Fibroblast of skin of scalp (primary cell): ENCODE results near the gene CRACR2B.
A peak's percentile ranks its signal among the peaks of the same experiment; 100 is the strongest.

Experiments used
- DNase-seq: peaks from one replicate; pipeline ENCODE4 v3.0.0-alpha.2; 2013

The CRACR2B gene

GRCh38 chr11:827146-827896 lies 398 bp upstream of the CRACR2B start:
- DNase-seq: no peak

DNA sequence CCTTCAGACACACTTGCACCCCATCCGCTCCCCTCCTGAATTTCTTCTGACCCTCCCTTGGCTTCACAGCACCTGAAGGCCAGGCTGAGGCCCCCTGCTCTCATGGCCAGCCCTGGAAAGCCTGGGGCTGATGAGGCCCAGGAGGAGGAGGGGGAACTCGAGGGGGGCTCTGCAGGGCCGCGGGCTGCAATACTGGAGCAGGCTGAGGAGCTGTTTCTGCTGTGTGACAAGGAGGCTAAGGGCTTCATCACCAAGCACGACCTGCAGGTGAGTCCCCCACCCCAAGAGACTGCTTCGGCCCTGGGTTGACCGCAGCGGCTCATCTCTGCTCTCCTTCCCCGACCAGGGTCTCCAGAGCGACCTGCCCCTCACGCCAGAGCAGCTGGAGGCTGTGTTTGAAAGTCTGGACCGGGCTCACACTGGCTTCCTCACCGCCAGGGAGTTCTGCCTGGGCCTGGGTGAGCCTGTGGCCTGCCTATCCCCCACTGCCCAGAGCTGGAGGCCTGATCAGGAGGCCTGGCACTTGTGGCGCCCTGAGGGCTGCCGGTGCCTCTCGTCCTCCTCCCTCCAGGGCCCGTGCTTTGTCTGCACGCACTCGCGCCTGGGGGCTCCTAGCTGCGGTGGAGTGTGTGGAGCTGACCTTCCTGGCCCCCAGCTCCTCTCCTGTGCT lies 922 bp downstream of the CRACR2B start:
- no peak for DNase-seq

GRCh38 chr11:829176-829846 lies 1.6 kb downstream of the CRACR2B start:
- peak; percentile 29 for DNase-seq

- DNase-seq: no peak
Observed at GRCh38 chr11:829847-830294, 2.2 kb downstream of the CRACR2B start.

DNA sequence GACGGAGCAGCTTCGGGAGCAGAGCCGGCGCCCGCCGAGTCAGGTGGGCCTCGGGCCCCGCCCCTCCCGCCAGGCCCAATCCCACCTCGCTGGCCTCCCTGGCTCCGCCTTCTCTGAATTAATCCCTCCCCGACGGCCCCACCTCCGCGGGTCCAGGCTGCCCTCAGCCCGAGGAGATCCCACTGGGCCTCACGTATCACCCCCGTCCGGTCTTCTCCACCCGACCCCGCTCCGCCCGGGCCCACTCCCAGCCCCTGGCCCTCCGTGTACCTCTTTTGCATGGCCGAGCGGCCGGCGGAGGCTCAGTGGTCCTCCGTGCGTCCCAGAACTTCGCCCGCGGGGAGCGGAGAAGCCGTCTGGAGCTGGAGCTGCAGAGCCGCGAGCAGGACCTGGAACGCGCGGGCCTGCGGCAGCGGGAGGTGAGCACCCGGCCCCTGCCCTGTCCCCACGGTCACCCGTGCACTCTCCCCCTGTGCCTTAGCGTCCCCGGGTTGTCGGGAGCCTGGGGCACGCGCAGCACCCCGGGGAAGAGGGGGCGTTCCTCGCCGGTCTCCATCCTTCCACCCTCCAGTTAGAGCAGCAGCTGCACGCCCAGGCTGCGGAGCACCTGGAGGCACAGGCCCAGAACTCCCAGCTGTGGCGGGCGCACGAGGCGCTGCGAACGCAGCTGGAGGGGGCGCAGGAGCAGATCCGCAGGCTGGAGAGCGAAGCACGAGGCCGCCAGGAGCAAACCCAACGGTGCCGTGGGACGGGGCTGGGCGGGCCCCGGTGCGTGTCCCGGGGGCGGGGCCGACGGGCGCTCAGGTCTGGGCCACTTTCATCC lies 2.8 kb downstream of the CRACR2B start:
- DNase-seq: peak; percentile 53

DNA sequence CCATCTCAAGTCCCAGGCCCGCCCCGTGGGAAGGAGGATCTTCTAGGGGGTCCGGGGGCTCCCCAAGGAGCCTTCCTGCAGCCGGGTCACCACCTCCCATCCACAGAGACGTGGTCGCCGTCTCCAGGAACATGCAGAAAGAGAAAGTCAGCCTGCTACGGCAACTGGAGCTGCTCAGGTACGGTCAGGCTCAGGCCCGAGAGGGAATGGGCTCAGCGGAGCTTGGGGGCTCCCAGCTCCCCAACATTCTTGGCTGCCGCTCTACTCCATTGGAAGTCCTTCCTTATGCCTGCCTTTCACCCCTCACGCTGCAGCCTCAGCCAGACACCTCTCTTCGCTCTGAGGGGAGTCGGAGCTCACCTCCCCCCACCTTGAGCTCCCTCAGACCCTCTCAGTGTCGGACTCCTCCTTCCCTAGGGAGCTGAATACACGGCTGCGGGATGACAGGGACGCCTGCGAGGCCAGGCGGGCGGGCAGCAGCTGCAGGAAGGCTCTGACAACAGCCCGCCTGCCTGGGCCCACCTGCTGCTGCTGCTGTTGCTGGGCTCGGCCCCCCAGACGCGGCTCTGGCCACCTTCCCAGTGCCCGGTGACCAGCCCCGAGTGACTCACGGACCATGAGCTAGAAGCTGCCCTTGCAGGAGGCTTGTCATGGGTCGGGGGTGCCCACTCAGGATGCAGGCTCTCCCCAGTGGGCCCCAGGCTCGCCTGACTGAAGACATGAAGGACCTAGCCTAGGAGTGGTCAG lies 3.6 kb downstream of the CRACR2B start:
- peak; percentile 53 for DNase-seq

GRCh38 chr11:831961-832528 lies 4.3 kb downstream of the CRACR2B start:
- no peak for DNase-seq

DNA sequence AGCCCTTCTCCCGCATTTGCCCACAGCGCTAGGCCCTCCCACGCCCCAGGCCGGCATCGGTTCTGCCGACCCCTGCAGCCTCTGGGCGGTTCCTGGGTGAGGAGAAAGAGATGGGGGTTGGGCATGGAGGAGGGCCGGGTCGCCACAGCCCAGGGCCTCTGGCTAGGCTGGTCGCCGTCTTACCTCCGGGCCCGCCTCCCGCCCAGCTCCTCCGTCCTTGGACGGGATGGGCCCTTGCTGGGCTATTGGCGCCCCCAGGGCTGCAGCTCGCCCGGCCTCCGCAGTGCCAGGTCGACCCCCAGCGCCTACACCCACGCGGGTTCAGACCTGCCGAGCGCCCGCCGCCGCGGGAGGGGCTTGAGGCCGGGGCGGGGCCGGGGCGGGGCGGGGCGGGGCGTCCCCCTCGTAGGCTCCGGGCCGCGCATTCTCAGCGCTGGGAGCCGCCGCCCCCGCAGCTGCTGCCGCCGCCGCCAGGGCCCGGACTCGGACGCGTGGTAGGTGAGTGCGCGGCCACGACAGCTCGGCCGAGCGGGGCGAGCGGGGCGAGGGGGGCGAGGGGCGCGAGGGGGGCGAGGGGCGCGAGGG lies 4.9 kb downstream of the CRACR2B start, which contains the start of gene CD151:
Gene CD151, plus strand, starts transcription at position 424 of the 585 bp plus-strand sequence. CDS start 3,118 bp downstream, outside the sequence.
- DNase-seq: peak; percentile 61

GRCh38 chr11:833114-833791 lies 5.5 kb downstream of the CRACR2B start:
- peak; percentile 46 for DNase-seq

- no peak for DNase-seq
Observed at GRCh38 chr11:833849-834311, 6.2 kb downstream of the CRACR2B start.

GRCh38 chr11:834371-835316 lies 6.9 kb downstream of the CRACR2B start:
- peak; percentile 78 for DNase-seq

GRCh38 chr11:836274-836673 lies 8.6 kb downstream of the CRACR2B start:
- no peak for DNase-seq

DNA sequence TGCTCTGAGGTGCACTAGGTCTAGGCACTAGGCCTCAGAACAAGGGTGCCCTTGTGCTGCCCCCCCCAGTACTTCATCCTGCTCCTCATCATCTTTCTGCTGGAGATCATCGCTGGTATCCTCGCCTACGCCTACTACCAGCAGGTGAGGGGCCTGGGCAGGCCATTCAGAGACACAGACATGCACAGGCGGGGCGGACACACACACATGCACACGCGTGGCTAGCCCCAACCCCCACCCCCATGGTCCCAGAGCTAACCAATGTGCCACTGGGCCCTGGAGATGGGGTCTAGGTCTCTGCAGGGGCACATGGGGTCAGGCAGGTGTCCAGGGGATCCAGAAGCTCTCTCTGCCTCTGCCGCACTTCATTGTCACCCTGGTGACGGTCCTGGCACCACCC lies 9.0 kb downstream of the CRACR2B start:
- DNase-seq: no peak

DNA sequence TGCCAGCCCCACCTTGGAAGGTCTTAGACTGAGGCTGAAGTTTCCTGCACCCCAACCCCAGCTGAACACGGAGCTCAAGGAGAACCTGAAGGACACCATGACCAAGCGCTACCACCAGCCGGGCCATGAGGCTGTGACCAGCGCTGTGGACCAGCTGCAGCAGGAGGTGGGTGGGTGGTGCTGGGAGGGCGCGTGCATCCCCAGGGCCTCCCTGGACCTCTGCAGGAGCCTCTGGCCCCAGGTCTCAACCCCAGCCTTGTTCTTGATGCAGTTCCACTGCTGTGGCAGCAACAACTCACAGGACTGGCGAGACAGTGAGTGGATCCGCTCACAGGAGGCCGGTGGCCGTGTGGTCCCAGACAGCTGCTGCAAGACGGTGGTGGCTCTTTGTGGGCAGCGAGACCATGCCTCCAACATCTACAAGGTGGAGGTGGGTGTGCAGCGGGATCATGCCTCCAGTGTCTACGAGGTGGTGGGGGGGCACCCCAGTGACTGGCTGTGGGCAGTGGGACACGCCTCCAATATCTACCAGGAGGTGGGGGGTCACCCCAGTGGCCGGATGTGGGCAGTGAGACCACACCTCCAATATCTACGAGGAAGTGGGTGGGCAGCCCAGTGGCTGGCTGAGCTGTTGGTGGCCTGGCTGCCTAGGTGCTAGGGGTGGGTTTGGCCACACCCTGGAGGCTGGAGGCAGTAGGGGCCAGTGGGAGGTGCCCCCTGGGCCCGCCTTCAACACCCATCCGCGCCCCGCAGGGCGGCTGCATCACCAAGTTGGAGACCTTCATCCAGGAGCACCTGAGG lies 9.7 kb downstream of the CRACR2B start:
- no peak for DNase-seq

- DNase-seq: no peak
Observed at GRCh38 chr11:837990-838307, 10.2 kb downstream of the CRACR2B start.

- no peak for DNase-seq
Observed at GRCh38 chr11:838441-839279, 10.9 kb downstream of the CRACR2B start.

DNA sequence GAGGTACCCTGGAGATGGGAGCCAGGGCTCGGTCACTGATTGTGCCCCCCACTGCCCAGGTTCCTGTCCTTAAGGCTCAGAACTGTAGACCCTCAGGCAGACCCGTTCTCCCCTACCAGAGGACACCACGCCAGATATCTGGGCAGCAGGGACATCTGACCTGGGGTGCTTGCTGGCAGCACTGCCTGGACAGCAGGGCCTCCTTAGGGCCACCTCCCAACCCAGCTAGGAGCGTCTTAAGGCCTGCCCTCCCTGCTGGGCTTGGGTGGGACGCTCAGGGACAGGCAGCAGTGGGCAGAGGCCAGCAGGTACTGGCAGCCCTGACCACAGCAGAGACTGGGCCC lies 11.5 kb downstream of the CRACR2B start:
- no peak for DNase-seq
